Fibroblast of lung (primary cell): Measurements from ENCODE around the gene HEATR9. TPM values are rescaled to one million over a fixed set of nuclear protein-coding genes. Genes with fewer than 3 reads are reported as not detected.

Experiments used
- DNase-seq, 2 donors: peaks; one replicate each; pipeline versions ENCODE4 v3.0.0 to v3.0.0-alpha.2; 2010; ENCODE audit warnings: low read depth in 2 of 2
- H2AFZ ChIP-seq: 2 replicates; pipeline ENCODE4 v1.5.1; 2012; ENCODE audit warnings: low read length, control low read depth, inconsistent platforms
- H3K27ac ChIP-seq: 2 replicates; pipeline ENCODE4 v1.5.1; 2011; ENCODE audit warnings: low read length, control low read depth; ENCODE audit not compliant: insufficient read depth
- H3K27me3 ChIP-seq: 2 replicates; pipeline ENCODE4 v1.5.1; 2011; ENCODE audit warnings: mild to moderate bottlenecking, low read length; ENCODE audit not compliant: control insufficient read depth, insufficient read depth
- H3K36me3 ChIP-seq: 2 replicates; pipeline ENCODE4 v1.5.1; 2011; ENCODE audit warnings: low read length; ENCODE audit not compliant: control insufficient read depth, insufficient read depth
- H3K4me1 ChIP-seq: 2 replicates; pipeline ENCODE4 v1.5.1; 2011; ENCODE audit warnings: low read length; ENCODE audit not compliant: control insufficient read depth, insufficient read depth; ENCODE audit errors: extremely low read depth
- H3K4me2 ChIP-seq: 2 replicates; pipeline ENCODE4 v1.5.1; 2011; ENCODE audit warnings: low read length, control low read depth; ENCODE audit not compliant: insufficient read depth; ENCODE audit errors: extremely low read depth
- H3K4me3 ChIP-seq, 4 experiments: fragments of 200-600 bp in 1 of 4; sonication (generic) in 1 of 4; replicated peaks in 1 of 4; 2 replicates each; pipeline ENCODE4 v1.5.1; 2011 to 2016; ENCODE audit warnings: low read length in 4 of 4, low read depth in 3 of 4, mild to moderate bottlenecking in 3 of 4, control low read depth in 2 of 4, inconsistent platforms in 1 of 4, mixed read lengths in 1 of 4; ENCODE audit not compliant: insufficient read depth in 1 of 4; ENCODE audit errors: control extremely low read depth in 1 of 4
- H3K79me2 ChIP-seq: 2 replicates; pipeline ENCODE4 v1.5.1; 2012; ENCODE audit warnings: mild to moderate bottlenecking, low read length, inconsistent platforms; ENCODE audit not compliant: control insufficient read depth, insufficient read depth
- H3K9ac ChIP-seq: 2 replicates; pipeline ENCODE4 v1.5.1; 2011; ENCODE audit warnings: mild to moderate bottlenecking, low read length, control low read depth; ENCODE audit not compliant: insufficient read depth
- H3K9me3 ChIP-seq: 2 replicates; pipeline ENCODE4 v1.5.1; 2012; ENCODE audit warnings: low read depth, low read length; ENCODE audit not compliant: control insufficient read depth, insufficient read depth
- H4K20me1 ChIP-seq: 2 replicates; pipeline ENCODE4 v1.5.1; 2011; ENCODE audit warnings: low read length; ENCODE audit not compliant: control insufficient read depth, insufficient read depth; ENCODE audit errors: extremely low read depth
- EZH2 ChIP-seq: IDR thresholded peaks from 2 replicates; pipeline ENCODE4 v1.5.1; 2012; ENCODE audit warnings: low read length, control low read depth, mild to moderate bottlenecking; ENCODE audit errors: missing control alignments
- polyA plus RNA-seq, 2 donors: library from polyadenylated mRNA; depleted of rRNA in 1 of 2; stranded (reverse) in 1 of 2; unstranded in 1 of 2; fragments of >200 nt; gene quantifications; 2 replicates each; pipeline ENCODE4 v1.2.1, GENCODE V29; 2011 to 2012; ENCODE audit warnings: missing spikeins in 1 of 2
- total RNA-seq: library from RNA; depleted of rRNA; stranded (reverse); fragments of >200 nt; gene quantifications from 2 replicates; pipeline ENCODE4 v1.2.1, GENCODE V29; 2014
- TF ChIP-seq, protein P1 (sequence below), 2 donors: IDR thresholded peaks in 1 of 2; conservative IDR thresholded peaks in 1 of 2; 1 replicate in 1 of 2; 2 replicates in 1 of 2; pipeline ENCODE4 v1.5.1; 2011 to 2012; ENCODE audit warnings: low read length in 2 of 2, control low read depth in 1 of 2, inconsistent platforms in 1 of 2, low read depth in 1 of 2, mild to moderate bottlenecking in 1 of 2

Gene HEATR9
- total and polyA plus RNA-seq, 2 donors (not counting 1 experiment from before 2014, with no cell fraction given), result not detected

DNA sequence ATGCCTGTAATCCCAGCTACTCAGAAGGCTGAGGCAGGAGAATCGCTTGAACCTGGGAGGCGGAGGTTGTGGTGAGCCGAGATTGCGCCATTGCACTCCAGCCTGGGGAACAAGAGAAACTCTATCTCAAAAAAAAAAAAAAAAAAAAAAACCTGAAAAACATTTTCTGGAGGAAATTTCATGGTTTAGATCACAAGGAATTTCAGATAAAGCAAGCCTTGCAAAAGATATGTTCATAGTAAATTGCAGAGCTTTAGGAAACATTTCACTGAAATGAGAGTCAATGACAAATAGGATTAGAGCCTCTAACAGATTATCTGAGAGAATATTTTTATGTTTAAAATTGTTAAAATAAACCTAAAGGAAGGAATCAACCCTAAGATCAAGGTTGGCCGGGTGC lies 56.2 kb downstream of the HEATR9 start:
- Histone ChIP-seq H3K4me3 (no peak overlapping the region), H3K36me3 (no peaks in the 10 kb centered on the region), H3K27me3 (no peaks in the 10 kb centered on the region), H4K20me1 (peaks cover 4% of the 10 kb centered on the region), H3K9ac (no peak overlapping the region), H3K4me2 (no peak overlapping the region), H2AFZ (no peak overlapping the region), H3K79me2 (peaks cover 80% of the 10 kb centered on the region), H3K4me1 (peaks cover 13% of the 10 kb centered on the region), H3K27ac (no peak overlapping the region), H3K9me3 (no peaks in the 10 kb centered on the region)
- no peak for DNase-seq
- TF ChIP-seq EZH2, result no peak
- TF ChIP-seq, protein P1, sequence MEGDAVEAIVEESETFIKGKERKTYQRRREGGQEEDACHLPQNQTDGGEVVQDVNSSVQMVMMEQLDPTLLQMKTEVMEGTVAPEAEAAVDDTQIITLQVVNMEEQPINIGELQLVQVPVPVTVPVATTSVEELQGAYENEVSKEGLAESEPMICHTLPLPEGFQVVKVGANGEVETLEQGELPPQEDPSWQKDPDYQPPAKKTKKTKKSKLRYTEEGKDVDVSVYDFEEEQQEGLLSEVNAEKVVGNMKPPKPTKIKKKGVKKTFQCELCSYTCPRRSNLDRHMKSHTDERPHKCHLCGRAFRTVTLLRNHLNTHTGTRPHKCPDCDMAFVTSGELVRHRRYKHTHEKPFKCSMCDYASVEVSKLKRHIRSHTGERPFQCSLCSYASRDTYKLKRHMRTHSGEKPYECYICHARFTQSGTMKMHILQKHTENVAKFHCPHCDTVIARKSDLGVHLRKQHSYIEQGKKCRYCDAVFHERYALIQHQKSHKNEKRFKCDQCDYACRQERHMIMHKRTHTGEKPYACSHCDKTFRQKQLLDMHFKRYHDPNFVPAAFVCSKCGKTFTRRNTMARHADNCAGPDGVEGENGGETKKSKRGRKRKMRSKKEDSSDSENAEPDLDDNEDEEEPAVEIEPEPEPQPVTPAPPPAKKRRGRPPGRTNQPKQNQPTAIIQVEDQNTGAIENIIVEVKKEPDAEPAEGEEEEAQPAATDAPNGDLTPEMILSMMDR (conservative IDR thresholded peaks at IDR 0.05 in 1 of 2, IDR thresholded peaks at IDR 0.05 in 1 of 2; ENCODE audit: low read depth in 1 of 2, low read length in 2 of 2), result no peak

DNA sequence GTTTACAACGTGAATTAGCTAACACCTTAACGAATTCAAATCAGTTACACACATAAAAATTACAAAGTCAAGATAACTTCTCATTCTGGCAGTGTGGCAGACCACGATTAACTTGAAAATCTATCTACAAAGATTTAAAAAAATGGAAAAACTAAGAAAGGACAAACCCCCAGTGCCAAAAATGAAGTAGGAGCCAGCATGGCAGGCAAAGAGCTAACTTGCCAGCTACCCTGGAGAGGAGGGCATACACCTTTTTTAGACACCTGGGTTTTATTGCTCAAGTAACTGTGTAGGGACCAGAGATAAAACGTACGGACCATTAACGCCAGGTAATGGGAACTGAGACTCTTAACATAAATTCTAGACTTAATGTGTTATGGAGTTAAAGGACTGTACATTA lies 56.9 kb downstream of the HEATR9 start:
- H4K20me1 ChIP-seq, result no peaks in the 10 kb centered on the region
- DNase-seq, result no peak
- H3K4me3 ChIP-seq, result peak overlapping the region in 1 of 4 experiments; percentile 100
- H3K4me2 ChIP-seq, result peak overlapping the region; percentile 23
- peaks cover 74% of the 10 kb centered on the region for H3K79me2 ChIP-seq
- H3K9me3 ChIP-seq, result no peaks in the 10 kb centered on the region
- H2AFZ ChIP-seq, result no peak overlapping the region
- peaks cover 12% of the 10 kb centered on the region for H3K4me1 ChIP-seq
- no peak overlapping the region for H3K27ac ChIP-seq
- no peaks in the 10 kb centered on the region for H3K27me3 ChIP-seq
- H3K36me3 ChIP-seq, result no peaks in the 10 kb centered on the region
- TF ChIP-seq, protein P1 (conservative IDR thresholded peaks at IDR 0.05 in 1 of 2, IDR thresholded peaks at IDR 0.05 in 1 of 2; ENCODE audit: low read depth in 1 of 2, low read length in 2 of 2), result no peak
- TF ChIP-seq EZH2, result no peak
- H3K9ac ChIP-seq, result no peak overlapping the region

DNA sequence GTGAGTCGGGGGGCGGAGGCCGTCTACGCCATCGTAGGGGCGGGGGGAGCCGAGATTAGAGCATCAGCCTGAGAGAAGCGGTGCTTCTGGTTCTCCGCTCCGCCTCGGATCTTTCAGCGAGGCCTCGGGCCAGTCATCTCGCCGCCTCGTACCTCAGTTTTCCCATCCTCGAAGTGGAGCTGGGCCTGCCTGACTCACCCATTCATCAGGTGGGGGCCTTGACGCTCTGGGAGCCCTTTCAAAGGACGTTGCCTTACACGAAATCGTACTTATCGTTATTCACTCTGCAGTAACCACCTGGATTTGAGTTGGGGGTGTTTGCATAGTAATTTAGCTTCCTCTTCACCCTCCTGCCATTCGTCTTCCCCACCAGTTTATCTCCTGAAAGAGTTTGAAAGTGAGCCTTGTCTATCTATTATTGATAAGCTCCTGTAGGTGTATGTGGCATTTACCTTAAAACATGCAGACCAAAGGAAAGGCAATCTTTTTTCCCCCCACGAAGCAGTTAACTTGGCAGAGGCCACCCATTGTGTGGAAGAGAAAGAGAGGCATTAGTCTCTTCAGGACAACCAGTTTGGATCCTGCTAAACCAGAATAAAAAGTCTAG lies 58.7 kb downstream of the HEATR9 start:
- Histone ChIP-seq H3K27ac (peak overlapping the region; percentile 85), H3K9ac (peak overlapping the region; percentile 99), H3K79me2 (peaks cover 56% of the 10 kb centered on the region), H4K20me1 (no peaks in the 10 kb centered on the region), H3K36me3 (no peaks in the 10 kb centered on the region), H3K4me1 (peaks cover 14% of the 10 kb centered on the region), H3K9me3 (no peaks in the 10 kb centered on the region), H3K4me2 (peak overlapping the region; percentile 92), H3K4me3 (peak overlapping the region; percentile 76 to 100 (median 88)), H2AFZ (no peak overlapping the region), H3K27me3 (no peaks in the 10 kb centered on the region)
- DNase-seq, result peak in 1 of 2 donors; percentile 39
- TF ChIP-seq EZH2, result no peak
- TF ChIP-seq, protein P1 (conservative IDR thresholded peaks at IDR 0.05 in 1 of 2, IDR thresholded peaks at IDR 0.05 in 1 of 2; ENCODE audit: low read depth in 1 of 2, low read length in 2 of 2), result no peak
